HUES6 (cell line): ENCODE results near the gene SLC35A5.
"Not testable (repeated sequence)": the region's sequence is repeated elsewhere in the genome, so short reads cannot be mapped to it uniquely, and the experiment has no call there.

ENCODE experiments used
- H3K27ac ChIP-seq: 2 replicates; pipeline ENCODE4 v1.7.0; 2013; ENCODE audit warnings: low read depth, mild to moderate bottlenecking, low read length, inconsistent platforms
- H3K27me3 ChIP-seq: 2 replicates; pipeline ENCODE4 v1.6.1; 2013; ENCODE audit warnings: low read length; ENCODE audit not compliant: control insufficient read depth, insufficient read depth
- H3K36me3 ChIP-seq: 2 replicates; pipeline ENCODE4 v1.6.1; 2013; ENCODE audit warnings: low read length; ENCODE audit not compliant: control insufficient read depth, insufficient read depth
- H3K4me1 ChIP-seq: 2 replicates; pipeline ENCODE4 v1.6.1; 2013; ENCODE audit warnings: low read length; ENCODE audit not compliant: control insufficient read depth, insufficient read depth
- H3K4me3 ChIP-seq: 2 replicates; pipeline ENCODE4 v1.5.1; 2013; ENCODE audit warnings: low read depth, low read length
- H3K9ac ChIP-seq: one replicate; pipeline ENCODE4 v1.6.1; 2013; ENCODE audit warnings: mild to moderate bottlenecking, low read length
- H3K9me3 ChIP-seq: 2 replicates; pipeline ENCODE4 v1.6.1; 2013; ENCODE audit warnings: low read depth, low read length; ENCODE audit not compliant: control insufficient read depth, insufficient read depth

SLC35A5 gene

GRCh38 chr3:112561734-112562529 is at the start of gene SLC35A5, which contains the start of gene ATG3:
Gene SLC35A5, plus strand, starts transcription at chr3:112562045. Its CDS starts 1,359 bp downstream, at chr3:112563404.
Gene ATG3, minus strand, starts transcription at chr3:112561962. Its CDS starts 434 bp downstream, at chr3:112561528.
- peaks cover 30% of the 10 kb centered on the region for H3K4me1 ChIP-seq
- no peaks in the 10 kb centered on the region for H3K9me3 ChIP-seq
- H3K27ac ChIP-seq = peak within 1 kb of the TSS; percentile 66; the same call in 1 of the 2 replicates
- peak within 1 kb of the TSS; percentile 88 for H3K9ac ChIP-seq
- peaks cover 25% of the 10 kb centered on the region for H3K36me3 ChIP-seq
- H3K4me3 ChIP-seq = peak within 1 kb of the TSS; percentile 93
- H3K27me3 ChIP-seq = no peaks in the 10 kb centered on the region

- H3K36me3 ChIP-seq = no peaks in the 10 kb centered on the region
- no peaks in the 10 kb centered on the region for H3K4me1 ChIP-seq
- H3K27me3 ChIP-seq = no peaks in the 10 kb centered on the region
- H3K4me3 ChIP-seq = no peak overlapping the region
- H3K27ac ChIP-seq = no peak overlapping the region
- no peak overlapping the region for H3K9ac ChIP-seq
- peaks cover 34% of the 10 kb centered on the region for H3K9me3 ChIP-seq
These were observed 49.5 kb upstream of the SLC35A5 start for GRCh38 chr3:112512320-112512719.

- Histone ChIP-seq H3K36me3 (no peaks in the 10 kb centered on the region), H3K9ac (no peak overlapping the region), H3K9me3 (peaks cover 32% of the 10 kb centered on the region), H3K4me3 (no peak overlapping the region), H3K27me3 (no peaks in the 10 kb centered on the region), H3K4me1 (no peaks in the 10 kb centered on the region), H3K27ac (no peak overlapping the region)
These were observed 47.2 kb upstream of the SLC35A5 start for GRCh38 chr3:112514527-112515128.

GRCh38 chr3:112518970-112519369 is 42.9 kb upstream of the SLC35A5 start:
- H3K9ac ChIP-seq, H3K9me3 ChIP-seq, H3K36me3 ChIP-seq, H3K27ac ChIP-seq, H3K4me3 ChIP-seq, H3K4me1 ChIP-seq, H3K27me3 ChIP-seq: not testable (repeated sequence)

GRCh38 chr3:112519424-112520001 is 42.3 kb upstream of the SLC35A5 start:
- no peaks in the 10 kb centered on the region for H3K4me1 ChIP-seq
- H3K9ac ChIP-seq = no peak overlapping the region
- no peaks in the 10 kb centered on the region for H3K27me3 ChIP-seq
- no peaks in the 10 kb centered on the region; the same call in 1 of the 2 replicates for H3K9me3 ChIP-seq
- no peak overlapping the region for H3K4me3 ChIP-seq
- H3K36me3 ChIP-seq = no peaks in the 10 kb centered on the region
- no peak overlapping the region for H3K27ac ChIP-seq

- not testable (repeated sequence) for H3K9ac ChIP-seq, H3K4me3 ChIP-seq, H3K27ac ChIP-seq, H3K4me1 ChIP-seq, H3K27me3 ChIP-seq, H3K9me3 ChIP-seq
- H3K36me3 ChIP-seq = peaks cover 16% of the 10 kb centered on the region
These were observed 37.7 kb upstream of the SLC35A5 start for GRCh38 chr3:112524127-112524526.

GRCh38 chr3:112530573-112530972 is 31.3 kb upstream of the SLC35A5 start:
- no peaks in the 10 kb centered on the region for H3K9me3 ChIP-seq
- H3K9ac ChIP-seq = no peak overlapping the region
- H3K4me1 ChIP-seq = no peaks in the 10 kb centered on the region
- no peaks in the 10 kb centered on the region for H3K27me3 ChIP-seq
- H3K27ac ChIP-seq = no peak overlapping the region
- H3K4me3 ChIP-seq = no peak overlapping the region
- H3K36me3 ChIP-seq = peaks cover 61% of the 10 kb centered on the region

- Histone ChIP-seq H3K27ac (no peak overlapping the region), H3K9me3 (no peaks in the 10 kb centered on the region), H3K9ac (no peak overlapping the region), H3K4me1 (no peaks in the 10 kb centered on the region), H3K4me3 (no peak overlapping the region), H3K36me3 (peaks cover 69% of the 10 kb centered on the region), H3K27me3 (no peaks in the 10 kb centered on the region)
These were observed 30.5 kb upstream of the SLC35A5 start for GRCh38 chr3:112531358-112531781.

GRCh38 chr3:112539825-112540650 is 21.8 kb upstream of the SLC35A5 start:
- Histone ChIP-seq H3K27ac (no peak overlapping the region), H3K9ac (no peak overlapping the region), H3K4me1 (no peaks in the 10 kb centered on the region), H3K36me3 (peaks cover 55% of the 10 kb centered on the region), H3K27me3 (no peaks in the 10 kb centered on the region), H3K9me3 (no peaks in the 10 kb centered on the region), H3K4me3 (no peak overlapping the region)

- Histone ChIP-seq H3K27ac (no peak overlapping the region), H3K4me1 (no peaks in the 10 kb centered on the region), H3K36me3 (peaks cover 52% of the 10 kb centered on the region), H3K9ac (no peak overlapping the region), H3K9me3 (no peaks in the 10 kb centered on the region), H3K4me3 (no peak overlapping the region), H3K27me3 (no peaks in the 10 kb centered on the region)
These were observed 15.6 kb upstream of the SLC35A5 start for GRCh38 chr3:112546216-112546759.
